Stimulated activated CD4-positive, alpha-beta T cell treated with anti-CD3 and anti-CD28 coated beads, Interleukin-4, amount 100 ng/mL, for 4 hours (primary cell): ENCODE results near the gene RETREG3.
"Not testable (repeated sequence)": the region's sequence is repeated elsewhere in the genome, so short reads cannot be mapped to it uniquely, and the experiment has no call there.

Experiments used
- DNase-seq, 2 experiments: peaks; one replicate each; pipeline ENCODE4 v3.0.0-alpha.2; 2020

RETREG3 gene, protein sequence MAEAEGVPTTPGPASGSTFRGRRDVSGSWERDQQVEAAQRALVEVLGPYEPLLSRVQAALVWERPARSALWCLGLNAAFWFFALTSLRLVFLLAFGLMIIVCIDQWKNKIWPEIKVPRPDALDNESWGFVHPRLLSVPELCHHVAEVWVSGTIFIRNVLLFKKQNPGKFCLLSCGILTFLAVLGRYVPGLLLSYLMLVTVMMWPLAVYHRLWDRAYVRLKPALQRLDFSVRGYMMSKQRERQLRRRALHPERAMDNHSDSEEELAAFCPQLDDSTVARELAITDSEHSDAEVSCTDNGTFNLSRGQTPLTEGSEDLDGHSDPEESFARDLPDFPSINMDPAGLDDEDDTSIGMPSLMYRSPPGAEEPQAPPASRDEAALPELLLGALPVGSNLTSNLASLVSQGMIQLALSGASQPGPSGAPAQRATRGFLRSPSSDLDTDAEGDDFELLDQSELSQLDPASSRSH

DNA sequence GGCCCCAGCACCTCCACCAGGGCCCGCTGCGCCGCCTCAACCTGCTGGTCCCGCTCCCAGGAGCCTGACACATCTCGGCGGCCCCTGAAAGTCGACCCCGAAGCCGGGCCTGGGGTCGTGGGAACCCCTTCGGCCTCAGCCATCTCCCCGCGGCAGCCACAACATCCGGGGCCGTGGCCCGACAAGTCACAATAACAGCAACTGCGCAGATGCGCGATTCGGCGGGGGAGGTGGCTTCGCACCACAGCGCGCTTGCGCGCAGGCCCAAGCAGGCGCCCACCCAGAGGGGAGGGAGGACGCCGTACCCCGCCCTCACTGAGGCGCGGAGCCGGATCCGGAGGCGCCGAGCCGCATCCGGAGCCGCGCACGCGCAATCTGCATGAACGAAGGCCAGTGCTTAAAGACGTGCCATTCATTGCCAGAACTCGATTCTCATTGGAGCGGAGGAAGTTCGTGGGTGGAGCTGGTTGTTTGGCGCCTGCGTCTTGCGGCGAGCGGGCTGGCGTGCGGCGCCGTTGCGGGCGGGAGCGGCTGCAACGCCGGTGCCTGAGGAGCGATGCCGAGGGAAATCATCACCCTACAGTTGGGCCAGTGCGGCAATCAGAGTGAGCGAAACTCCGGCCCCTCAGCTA is at the start of gene RETREG3, which contains the start of gene TUBG1:
TSS of gene RETREG3 (minus strand) at position 193 of the 632 bp plus-strand sequence. CDS start at position 143, 50 bp downstream.
TSS of gene TUBG1 (plus strand) at position 502 of the 632 bp plus-strand sequence. CDS start at position 557, 55 bp downstream.
- DNase-seq, result peak; percentile 99

DNA sequence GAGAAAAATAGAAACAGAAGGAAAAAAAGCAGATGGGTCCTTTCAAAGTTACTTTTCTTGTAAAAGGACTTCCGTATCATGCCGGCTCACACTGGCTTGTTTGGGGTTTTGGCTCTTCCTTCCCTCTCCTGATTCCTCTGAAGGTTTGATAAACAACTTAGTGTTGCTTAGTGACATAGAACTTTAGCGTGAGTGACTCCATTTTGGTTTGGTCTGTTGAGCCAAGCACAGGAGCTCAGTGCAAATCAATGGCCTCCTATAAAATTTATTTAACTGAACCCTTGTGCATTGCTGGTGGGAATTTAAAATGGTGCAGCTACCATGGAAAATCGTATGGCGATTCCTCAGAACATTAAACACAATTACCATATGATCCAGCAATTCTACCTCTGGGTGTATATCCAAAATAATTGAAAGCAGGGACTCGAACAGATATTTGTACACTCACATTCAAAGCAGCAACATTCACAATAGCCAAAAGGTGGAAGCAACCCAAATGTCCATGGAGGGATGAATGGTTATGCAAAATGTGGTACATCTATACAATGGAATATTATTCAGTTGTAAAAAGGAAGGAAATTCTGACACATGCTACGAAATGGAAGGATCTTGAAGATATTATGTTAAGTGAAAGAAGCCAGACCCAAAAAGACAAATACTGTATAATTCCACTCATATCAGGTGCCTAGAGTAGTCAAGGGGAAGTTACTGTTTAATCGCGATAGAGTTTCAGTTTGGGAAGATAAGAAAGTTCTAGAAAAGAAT is 48.8 kb upstream of the RETREG3 start:
- no peak for DNase-seq

DNA sequence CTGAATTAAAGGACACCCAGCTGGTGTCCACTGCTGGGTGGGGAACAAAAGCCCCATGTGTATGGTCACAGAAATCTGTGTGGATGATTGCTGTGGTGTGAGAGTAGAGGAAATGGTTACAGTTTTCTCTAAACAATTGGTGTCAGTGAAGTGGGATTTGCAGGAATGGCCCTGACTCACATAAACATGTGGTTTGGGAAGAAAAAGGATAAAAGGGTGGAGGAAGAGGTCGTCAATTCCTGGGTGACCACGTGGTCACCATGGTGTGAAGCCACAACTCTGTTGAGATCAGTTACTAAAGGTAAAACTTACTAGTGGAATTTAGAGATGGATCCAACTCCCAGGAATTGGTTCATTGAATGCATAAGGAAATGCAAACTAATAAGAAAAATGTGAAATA is 46.4 kb upstream of the RETREG3 start:
- no peak for DNase-seq

DNA sequence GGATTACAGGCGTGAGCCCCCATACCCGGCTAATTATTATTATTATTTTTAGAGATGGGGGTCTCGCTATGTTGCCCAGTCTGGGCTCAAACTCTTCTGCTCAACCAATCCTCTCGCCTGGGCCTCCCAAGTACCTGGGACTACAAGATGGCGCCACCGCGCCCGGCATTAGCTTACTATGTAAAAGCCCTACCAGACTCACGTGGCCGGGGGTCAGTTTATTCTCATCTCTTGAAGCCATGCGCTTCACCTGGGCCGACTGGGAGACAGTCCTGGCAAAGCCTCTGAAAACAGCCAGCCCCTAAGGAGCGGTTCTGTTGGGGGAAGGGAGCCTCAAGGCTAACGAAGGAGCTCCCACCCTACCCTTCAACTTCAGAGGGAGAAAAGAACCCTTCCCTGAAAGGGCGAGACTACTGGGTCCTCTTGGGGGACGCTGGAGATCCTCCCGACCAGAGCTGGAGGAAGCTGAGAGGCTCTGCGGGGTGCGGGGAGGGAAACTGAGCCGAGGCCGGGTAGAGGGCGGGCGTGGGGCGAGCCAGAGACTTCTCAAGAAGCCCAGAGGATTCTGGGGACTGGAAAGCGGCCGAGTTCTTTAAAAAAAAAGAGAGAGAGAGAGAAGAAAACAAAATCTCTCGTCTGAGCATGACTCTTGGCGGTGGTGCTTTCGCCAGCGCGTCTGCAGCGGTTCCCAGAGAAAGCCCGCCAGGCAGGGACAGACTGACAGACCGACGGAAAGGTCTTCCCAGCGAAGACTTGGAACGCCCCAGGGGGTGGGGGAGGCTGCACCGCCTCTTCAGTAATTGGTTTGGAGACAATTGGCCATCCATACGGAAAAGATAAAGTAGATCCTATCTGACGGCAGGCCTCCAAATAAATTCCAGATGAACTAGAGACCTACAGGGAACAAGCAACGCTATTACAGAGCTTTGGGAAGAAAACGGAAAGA is 44.3 kb upstream of the RETREG3 start:
- no peak for DNase-seq

DNA sequence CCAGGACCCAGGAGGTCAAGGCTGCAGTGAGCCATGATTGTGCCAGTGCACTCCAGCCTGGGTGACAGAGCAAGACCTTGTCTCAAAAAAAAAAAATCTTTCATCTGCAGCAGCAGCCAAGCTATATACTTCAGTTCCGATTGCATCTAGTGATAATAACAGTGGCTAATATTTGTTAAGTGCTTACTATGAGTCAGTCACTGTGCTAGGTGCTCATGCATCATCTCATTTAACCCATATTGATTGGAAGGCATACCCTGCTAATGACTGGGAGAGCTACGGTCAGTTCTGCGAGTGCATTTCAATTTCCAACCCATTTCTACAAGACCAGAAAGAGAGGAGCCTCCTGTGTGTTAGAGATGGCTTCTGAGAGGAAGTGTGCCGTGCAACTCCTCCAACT is 42.2 kb upstream of the RETREG3 start:
- DNase-seq, result no peak

DNA sequence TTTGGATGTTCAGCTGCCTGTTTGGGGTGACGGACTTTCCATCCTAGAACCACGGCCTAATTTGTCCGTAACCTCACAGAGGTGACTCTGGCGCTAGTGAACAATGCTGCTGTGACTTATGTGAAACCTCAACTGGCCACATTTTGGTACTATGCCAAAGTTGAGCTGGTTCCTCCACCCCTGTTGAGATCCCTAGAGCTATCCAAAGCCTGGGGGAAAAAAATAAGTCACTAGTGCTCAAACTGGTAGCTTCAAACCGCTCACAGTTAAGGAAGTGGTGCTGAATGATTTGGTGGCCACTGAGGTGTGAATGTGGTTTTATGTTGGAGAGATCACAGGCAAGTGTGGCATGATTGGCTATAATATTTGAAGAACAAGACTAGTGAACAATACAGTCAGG is 38.6 kb upstream of the RETREG3 start:
- no peak for DNase-seq

DNA sequence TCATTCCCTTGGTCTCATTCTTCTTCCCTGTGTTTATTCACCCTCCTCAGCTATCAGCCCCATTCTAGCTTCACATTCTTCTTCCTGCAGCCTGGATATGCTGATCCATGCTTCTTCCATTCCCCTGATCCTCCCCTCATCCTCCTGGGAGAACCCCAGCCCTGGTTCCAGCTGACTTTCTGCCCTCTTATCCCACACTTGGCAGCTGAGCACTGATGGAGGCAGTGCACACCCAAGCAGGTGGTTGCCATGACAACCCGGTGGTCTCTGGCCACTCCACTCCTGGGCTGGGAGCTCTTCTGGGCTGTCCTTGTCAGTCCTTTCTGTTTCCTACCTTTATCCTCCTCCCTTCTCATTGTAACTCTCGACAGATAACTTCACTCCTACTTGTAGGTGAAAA is 33.2 kb upstream of the RETREG3 start:
- no peak for DNase-seq

DNA sequence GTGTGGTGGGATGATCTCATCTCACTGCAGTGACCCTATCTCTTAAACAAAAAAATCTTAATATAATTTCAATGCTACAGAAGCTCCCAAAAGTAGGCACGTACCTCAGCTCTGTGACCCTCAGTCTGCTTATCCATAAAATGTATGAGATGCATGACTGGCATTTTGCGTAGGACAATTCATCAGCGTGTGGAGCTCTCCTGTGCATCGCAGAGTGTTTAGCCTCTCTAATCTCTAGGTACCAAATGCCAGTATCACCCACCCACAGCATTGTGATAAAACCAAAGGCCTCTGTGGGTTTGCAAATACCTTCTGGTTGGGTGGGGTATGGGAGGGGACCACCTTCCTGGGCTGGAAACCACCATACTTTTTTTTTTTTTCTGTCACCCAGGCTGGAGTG is 30.9 kb upstream of the RETREG3 start:
- DNase-seq, result no peak

DNA sequence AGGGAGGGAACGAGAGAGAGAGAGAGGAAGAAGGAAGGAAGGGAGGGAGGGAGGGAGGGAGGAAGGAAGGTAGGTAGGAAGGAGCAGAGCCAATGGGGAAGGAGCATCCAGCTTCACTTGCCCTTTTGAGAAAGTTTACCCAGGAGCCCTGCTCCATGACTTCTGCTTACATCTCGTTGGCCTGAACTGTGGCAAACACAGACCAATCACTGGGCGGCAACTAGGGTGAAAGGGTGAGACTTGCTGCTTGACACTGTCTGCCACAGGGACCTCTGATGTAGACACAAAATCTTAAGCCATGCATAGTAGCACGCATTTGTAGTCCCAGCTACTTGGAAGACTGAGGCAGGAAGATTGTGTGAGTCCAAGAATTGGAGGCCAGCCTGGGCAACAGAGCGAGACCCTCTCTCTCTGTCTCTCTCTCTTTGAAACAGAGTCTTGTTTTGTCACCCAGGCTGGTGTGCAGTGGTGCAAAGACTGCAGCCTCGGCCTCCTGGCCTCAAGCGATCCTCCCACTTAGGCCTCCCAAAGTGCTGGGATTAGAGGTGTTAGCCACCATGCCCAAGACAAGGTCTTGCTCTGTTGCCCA is 30.4 kb upstream of the RETREG3 start:
- DNase-seq, result no peak

DNA sequence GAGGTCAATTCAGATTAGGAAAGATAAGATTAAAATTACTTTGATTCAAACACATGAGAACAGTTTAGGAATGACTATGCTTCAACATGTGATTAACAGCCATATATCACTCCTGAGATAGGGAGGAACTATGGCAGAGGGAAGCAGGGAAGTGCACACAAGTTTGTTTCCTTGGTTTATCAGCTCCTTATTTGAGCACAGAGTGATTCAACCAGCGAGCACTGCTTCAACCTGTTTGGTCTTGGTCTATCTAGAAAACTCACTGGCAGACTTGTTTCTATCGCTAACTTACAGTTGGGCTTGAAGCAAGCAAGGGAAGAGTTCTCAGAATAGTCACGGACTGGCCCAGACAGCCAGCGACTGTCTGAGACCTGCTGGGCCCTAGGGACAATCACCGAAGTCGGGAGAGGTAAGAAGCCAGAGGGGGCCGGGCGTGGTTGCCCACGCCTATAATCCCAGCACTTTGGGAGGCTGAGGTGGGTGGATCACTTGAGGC is 23.8 kb upstream of the RETREG3 start:
- DNase-seq, result no peak

DNA sequence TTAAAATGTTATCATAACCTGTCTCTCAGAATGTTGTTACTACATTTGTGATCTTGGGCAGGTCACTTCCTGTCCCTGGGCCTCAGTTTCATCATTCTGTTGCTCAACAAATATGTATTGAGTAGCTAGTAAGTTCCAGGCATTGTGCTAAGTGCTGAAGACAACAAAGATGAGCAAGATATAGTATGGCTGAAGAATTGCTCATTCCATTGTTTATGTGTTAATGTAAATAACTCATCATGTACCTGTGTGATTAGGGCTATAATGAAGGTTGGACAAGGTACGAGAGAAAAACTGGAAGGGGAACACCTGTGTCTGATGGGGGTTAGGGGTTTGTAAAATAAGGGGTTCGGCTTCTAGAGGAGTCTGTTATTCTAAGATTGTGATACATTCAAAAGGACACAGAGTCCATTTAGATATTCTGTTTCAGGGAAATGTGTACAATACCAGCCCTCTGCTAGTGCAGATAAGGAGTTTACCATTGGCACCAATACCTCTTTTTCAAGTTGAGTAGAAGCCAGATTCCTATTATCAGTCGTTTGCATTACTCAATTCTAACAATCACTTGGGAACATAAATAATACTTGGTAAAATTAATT is 20.3 kb upstream of the RETREG3 start:
- DNase-seq, result no peak

DNA sequence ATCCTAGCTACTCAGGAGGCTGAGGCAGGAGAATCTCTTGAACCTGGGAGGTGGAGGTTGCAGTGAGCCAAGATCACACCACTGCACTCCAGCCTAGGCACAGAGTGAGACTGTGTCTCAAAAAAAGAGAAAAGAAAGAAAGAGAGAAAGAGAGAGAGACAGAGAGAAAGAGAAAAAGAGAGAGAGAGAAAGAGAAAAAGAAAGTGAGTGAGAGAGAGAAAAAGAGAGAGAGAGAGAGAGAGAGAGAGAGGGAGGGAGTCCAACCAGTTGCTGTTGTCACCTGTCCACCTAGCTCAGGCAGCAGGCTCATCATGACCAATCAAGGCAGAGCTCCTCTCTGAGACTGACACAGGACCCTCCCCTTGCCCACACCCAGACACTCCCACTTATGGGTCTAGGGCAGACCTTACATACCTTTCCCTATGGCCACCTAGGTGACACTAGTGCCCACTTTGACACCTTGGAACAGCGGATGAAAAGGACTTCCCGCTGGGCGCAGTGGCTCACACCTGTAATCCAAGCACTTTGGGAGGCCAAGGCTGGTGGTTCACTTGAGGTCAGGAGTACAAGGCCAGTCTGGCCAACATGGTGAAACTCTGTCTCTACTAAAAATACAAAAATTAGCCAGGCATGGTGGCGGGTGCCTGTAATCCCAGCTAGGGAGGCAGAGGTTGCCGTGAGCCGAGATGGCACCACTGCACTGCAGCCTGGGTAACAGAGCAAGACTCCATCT is 18.0 kb upstream of the RETREG3 start:
- not testable (repeated sequence) for DNase-seq

DNA sequence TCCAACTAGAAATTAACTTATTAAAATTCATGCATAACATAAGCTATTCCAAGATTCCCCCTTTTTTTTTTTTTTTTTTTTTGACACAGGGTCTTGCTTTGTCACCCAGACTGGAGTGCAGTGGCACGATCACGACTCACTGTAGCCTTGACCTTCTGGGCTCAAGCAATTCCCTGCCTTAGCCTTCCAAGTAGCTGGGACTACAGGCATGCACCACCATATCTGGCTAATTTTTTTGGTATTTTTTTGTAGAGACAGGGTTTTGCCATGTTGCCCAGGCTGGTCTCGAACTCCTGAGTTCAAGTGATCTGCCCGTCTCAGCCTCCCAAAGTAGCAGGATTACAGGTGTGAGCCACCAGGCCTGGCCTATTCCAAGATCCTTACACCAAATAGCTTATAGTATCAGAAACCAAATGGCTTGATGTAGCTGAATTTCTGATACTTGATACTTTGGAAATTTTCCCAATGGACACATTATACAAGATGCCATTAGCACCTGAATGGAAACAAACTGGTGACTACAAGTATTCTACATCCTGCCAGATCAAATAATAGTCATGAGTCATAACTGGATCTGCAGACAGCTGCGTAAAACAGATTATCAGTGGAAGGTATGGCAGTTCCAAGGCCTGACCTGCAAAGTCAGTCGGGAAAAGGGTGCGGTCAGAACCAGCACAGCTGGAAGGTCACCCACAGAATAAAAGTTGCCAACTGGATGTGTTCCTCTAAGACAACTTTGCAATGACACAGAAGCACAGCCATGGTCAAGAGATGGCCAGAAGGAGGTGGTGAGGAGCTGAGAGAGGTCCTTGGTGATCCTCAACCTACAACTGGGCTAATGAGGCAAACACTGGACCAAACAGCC is 14.8 kb upstream of the RETREG3 start:
- no peak for DNase-seq

DNA sequence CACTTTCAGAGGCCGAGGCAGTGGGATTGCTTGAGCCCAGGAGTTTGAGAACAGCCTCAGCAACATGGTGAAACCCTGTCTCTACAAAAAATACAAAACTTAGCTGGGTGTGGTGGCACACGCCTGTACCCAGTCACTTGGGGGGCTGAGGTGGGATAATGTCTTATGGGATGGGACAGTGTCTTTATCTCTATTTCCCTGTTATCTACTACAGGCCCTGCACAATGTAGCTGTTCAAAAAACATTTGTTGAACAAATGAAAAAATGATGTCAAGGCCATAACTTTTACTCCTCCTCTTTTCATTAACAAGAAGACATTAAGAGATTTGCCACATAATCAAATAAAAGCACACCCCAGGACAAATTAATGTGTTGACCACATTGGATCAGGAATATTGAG is 14.1 kb upstream of the RETREG3 start:
- no peak for DNase-seq

DNA sequence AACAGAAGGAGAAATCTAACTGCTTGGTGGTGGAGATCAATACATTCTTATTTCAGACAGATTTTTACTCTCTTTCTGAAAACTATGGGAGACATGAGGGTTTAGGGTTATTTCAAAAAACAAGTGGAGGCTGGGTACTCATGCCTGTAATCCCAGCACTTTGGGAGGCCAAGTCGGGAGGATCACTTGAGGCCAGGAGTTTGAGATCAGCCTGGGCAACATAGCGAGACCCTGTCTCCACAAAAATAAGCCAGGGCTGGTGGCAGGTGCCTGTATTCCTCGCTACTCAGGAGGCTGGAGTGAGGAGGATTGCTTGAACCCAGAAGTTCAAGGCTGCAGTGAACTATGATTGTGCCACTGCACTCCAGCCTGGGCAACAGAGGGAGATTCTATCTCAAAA is 12.8 kb upstream of the RETREG3 start:
- DNase-seq, result not testable (repeated sequence)

DNA sequence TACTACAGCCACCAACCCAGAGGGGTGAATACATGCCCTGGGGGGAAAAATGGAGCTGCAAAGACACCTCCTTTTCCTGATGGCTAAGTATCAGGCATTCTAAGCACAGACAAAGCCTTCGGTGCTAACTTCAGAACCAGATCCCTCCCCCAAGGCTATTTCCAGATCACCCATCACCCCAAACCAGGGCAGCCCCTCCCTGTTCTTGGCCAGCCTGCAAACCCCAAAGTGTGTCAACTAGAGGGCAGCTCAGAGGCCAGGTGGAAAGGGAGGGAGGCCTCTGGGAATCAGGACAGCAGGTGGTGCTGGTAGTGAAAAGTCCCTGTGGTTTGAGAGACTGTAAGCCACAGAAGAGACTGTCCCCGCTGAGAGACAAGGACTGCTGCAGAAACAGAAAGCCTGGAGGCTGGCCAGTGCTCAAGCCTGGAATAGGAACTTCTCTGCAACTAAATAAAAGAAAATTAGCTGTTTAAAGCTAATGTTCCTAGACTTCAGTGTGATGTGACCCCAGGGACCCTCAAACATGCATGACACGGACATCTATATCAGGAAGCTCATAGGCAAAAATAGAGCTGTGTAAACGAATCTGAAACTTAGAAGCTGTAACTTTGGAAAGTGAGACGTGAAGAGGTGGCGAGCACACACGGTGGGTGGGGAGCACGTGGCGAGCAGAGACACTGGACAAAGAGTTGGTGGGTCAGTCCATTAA is 9.4 kb upstream of the RETREG3 start:
- no peak for DNase-seq

DNA sequence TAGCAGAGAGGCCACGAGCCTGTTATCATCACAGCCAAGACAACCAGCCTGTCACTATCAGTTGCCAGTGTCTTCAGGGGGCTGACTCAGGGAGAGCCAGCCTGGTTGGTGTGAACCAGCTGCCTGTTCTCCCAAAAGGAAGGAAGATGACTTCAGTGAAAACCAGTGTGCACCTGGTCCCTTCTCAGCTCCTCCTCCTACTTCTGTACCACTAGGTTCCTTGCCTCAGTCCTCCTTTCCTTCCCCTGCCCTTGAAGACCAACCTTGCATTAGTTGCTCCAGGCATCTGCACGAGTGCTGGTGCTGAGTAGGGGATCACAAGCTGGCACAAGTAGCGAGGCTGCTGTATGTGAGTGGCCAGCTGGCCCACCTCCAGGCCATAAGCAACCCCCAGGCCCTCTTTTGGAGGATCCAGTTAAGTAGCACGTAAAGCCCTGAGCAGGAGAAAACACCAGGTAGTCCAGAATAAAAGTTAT is 8.8 kb upstream of the RETREG3 start:
- DNase-seq, result no peak

DNA sequence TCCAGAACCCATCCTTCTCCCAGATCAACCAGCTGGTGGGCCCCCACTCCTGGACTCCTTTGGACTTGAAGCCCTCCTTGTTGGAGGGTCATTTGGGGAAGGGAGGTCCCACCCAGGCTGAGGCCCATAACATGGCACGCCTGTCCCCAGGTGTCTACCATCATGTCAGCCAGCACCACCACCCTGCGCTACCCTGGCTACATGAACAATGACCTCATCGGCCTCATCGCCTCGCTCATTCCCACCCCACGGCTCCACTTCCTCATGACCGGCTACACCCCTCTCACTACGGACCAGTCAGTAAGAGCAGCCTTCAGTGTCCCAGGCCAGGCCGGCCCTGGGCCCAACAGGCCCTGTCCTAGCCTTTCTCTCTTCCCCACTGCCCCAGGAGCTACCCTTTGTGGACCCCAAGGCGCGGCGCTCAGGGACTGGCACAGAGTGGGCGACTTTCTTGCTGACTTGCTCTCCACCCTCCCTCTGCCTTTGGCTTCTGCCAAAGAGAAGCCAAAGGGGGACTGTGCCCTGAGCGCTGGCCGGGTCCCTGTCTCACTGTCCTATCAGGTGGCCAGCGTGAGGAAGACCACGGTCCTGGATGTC is 4.6 kb upstream of the RETREG3 start:
- DNase-seq, result no peak
